GM19467 (cell line): ENCODE data around the gene WDFY2.
"Not testable (repeated sequence)": the region's sequence is repeated elsewhere in the genome, so short reads cannot be mapped to it uniquely, and the experiment has no call there.

ENCODE experiments used
- ATAC-seq: cut with Tn5 transposase; IDR thresholded peaks from one replicate; pipeline ENCODE4 v1.9.1; 2021; ENCODE audit warnings: mild to moderate bottlenecking, moderate library complexity; ENCODE audit not compliant: unreplicated experiment

WDFY2 gene, protein sequence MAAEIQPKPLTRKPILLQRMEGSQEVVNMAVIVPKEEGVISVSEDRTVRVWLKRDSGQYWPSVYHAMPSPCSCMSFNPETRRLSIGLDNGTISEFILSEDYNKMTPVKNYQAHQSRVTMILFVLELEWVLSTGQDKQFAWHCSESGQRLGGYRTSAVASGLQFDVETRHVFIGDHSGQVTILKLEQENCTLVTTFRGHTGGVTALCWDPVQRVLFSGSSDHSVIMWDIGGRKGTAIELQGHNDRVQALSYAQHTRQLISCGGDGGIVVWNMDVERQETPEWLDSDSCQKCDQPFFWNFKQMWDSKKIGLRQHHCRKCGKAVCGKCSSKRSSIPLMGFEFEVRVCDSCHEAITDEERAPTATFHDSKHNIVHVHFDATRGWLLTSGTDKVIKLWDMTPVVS

DNA sequence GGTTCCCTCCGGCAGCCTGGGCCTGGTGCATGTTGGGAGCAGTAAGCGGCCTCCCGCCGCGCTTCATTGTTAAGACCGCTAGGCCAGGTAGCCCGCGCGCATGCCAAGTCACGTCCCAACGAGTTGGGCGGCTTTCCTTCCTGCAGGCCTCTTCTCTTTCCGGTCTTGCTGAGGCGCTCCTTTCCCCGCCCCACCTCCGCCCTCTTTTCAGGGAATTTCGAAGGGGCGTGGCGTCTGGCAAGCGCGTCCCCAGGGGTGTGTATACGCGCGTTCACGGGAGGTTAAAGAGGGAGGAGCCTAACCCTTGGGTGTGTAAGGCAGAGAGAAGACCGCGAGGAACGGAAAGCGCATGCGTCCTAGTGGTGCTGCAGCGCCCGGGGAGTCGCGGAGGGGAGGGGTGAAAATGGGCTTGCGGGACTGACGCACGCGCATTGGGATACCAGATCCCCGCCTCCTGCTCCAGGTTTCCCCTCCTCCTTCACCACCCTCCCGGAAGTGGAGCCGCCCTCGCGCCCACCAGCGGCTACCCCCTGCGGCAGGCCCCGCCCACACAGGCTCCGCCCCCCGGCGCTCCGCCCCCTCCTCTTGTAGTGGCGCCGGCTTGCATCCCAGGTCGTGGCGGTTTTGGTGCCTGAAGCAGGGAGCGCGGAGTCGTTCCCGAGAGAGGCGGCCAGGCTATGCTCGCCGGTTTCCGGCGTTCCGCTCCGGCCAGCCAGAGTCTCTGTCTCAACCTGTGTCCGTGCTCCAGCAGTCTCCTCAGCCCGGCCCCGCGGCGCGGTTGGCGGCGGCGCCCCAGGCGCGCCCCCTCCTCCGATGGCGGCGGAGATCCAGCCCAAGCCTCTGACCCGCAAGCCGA lies at the start of gene WDFY2:
TSS of gene WDFY2 (plus strand) at position 588 of the 856 bp plus-strand sequence. CDS start at position 814, 226 bp downstream.
- peak; percentile 77 for ATAC-seq

DNA sequence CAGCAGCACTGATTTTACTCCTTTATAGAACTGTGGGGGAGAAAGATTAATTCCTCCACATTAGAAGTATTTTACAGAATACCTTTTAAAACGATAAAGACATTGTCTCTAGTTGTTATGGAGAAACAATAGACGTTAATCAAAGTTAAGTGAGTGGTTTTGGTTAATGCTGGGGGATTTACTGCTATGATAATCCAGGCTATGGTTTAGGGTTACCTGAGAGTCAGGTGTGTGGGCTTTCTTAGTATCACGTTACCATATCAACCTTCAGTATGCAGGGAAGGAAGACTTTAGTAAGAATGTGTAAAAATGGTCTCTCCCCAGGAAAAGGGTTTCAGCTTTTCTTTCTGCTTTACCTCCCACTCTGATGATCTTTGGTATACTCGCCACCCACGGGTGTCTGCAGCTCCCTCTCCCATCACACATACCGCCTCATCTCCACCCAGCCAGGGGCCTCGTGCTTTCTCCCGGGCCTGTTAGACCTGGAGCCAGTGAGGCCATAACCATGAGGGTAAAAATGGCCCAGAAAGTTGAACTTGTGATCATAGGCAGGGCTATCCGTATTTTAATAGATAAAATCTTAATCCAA lies 45.6 kb upstream of the WDFY2 start:
- ATAC-seq = no peak

DNA sequence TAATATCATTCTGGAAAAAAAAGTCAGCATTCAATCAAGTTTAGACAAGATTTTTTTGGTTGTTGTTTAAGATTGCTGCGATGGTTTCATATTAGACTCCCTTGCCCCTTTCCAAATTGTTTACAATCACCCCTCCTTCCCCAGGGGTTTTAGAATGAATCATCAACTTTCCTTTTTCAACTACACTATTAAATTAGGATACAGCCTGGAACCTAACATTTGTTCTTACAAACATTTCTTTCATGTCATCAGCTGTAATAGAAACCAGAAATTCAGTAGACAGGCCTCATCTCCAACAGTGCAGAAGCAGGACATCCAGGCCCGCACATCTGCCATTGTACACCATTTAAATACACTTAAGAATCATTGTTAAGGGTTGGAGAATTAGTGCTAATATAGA lies 44.4 kb upstream of the WDFY2 start:
- ATAC-seq = no peak

DNA sequence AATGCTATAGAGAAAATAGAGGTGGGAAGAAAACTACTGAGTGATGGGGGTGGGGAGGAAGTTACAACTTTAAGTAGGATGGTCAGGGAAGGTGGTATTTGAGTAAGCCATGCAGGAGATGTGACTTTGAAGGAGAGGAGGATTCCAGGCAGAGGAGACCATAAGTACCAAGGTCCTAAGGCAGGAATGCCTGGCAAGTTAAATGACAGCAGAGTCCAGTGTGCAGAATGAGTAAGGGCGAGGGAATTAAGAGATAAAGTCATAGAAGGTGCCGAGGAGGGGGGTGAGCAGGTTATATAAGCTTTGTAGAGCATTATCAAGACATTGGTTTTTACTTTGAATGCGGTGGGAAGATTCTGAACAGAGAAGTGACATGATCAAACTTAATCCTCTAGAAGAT lies 43.2 kb upstream of the WDFY2 start:
- no peak for ATAC-seq

DNA sequence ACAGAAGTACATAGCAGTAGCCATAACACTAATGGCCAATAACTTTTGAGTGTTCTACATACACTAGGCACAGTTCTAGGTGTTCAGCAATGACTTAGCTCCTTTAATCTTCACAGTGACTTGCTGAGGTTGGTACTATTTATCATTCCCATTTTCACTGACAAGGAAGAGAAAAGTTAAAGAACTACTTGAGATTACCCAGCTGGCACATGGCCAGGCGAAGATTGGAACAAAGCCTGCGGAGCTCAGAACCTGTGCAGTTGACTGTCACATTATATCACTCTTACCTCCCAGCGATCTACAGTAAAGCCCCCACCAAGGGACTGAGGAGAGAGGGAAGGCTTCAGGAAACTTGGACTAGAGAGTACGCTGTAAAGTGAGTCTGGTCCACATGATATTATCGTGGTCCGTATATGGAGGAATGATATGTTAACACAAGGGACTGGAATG lies 42.4 kb upstream of the WDFY2 start:
- no peak for ATAC-seq

DNA sequence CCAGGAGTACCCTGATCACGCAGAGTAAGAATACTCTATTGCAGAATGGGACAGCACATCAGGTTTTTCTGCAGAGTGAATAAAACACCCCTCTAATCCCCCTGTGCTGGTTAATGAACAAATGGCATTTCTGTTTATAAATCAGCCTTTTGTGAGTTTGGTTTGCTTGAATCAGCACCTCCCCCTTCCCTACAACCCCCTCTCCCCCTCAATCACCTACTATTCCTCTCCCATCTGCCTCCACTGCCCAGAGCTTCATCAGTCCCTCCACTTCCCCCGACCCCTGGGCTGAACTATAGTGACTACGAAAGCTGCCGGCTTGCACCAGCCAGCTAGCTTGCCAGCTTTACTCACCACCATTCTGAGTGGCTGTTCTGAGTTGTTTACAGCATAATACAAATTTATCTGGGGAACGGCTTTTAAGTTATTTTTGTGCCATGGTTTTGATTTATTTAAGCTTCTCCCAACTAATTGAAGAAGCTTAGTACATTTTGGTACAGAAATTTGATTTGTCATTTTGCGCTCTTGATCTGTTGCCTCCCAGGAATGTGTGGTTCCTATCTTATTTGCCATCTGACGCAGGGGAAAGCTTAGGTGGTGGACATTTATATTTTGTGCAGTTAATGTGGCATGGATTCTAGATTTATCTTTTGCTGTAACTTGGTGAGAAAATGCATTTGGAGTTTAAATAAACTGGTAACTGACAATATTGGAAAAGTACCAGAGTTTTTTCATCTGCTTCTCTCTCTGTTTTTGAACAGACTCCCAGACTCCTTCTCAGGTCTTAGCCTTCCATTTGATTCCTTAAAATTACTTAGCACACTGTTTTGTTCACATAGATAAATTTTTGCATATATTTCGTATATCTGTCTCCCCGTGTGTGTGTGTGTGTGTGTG lies 41.7 kb upstream of the WDFY2 start:
- ATAC-seq = no peak

DNA sequence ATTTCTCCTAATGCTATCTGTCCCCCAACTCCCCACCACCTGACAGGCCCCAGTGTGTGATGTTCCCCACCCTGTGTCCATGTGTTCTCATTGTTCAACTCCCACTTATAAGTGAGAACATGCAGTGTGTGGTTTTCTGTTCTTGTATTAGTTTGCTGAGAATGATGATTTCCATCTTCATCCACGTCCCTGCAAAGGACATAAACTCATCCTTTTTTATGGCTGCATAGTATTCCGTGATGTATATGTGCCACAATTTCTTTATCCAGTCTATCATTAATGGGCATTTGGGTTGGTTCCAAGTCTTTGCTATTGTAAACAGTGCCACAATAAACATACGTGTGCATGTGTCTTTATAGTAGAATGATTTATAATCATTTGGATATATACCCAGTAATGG lies 38.8 kb upstream of the WDFY2 start:
- not testable (repeated sequence) for ATAC-seq

DNA sequence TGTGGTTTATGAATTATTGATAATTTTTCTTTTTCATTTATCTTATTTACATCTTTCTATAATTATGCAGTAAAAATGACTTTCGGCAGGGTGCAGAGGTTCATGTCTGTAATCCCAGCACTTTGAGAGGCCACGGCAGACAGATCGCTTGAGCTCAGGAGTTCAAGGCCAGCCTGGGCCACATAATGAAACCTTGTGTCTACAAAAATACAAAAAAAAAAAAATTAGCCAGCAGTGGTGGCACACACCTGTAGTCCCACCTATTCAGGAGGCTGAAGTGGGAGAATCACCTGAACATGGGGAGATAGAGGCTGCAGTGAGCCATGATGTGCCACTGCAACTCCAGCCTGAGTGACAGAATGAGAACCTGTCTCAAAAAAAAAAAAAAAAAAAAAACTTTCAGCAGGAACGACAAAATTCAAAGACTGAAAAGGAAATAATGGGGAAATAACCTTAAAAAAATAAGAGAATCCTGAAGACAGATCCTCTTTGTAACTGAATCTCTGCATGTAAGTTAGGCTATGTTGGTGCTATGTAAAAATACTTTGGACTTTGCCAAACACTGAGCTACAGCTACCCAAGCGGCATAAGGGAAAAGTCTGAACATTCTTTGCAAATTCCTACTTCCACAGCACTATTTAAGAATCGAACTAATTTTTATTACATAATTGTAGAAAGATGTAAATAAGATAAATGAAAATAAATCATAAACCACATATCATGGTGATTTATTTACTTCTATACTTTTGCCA lies 36.7 kb upstream of the WDFY2 start:
- no peak for ATAC-seq

DNA sequence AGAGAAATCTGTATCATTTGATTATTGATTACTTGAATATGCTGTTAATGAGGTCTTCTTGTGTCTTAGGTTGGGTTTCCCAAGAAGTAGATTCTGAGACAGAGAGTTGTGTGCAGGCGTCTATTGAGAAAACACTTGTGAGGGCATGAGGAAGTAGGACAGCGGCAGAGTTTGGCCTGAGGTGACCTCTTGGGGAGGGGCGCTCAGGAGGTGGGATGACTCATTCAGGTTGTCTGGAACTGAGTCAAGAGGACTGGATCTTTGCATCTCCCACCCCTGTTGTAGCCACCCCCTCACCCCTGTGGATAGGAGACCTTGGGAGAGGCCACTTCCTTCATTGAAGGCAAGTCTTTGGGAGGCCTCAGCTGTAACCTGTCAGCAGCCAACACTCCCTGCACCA lies 35.2 kb upstream of the WDFY2 start:
- ATAC-seq = no peak

DNA sequence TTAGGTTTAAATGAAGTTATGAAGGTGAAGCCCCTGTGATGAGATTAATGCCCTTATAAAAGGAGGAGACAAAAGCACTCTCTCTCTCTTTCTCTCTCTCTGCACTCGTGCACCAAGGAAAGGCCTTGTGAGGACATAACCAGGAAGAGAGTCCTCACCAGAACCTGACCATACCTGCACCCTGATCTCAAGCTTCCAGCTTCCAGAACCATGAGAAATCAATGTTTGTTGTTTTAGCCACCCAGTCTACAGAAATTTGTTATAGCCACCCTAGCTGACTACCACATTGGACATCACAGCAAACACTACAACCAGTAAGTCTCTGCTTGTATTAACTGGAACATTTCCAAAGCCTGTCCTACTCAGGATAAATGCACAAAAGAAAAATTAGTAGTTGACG lies 34.7 kb upstream of the WDFY2 start:
- ATAC-seq = no peak

DNA sequence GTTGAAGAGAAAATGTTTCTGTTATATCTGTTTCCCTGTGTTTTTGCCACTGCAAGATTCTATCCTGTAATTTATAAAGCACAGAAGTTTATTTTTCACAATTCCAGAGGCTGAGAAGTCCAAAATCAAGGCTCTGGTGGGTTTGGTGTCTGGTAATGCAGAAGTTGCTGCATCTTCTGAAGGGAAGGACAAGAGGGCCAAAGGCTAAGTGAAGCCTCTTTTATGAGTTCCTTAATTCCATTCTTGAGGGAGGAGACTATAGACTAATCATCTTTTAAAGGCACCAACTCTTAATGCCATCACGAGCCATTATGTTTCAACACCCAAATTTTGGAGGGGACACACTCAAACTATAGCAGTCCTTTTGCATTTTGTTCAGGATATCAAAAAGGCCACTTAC lies 34.1 kb upstream of the WDFY2 start:
- no peak for ATAC-seq

DNA sequence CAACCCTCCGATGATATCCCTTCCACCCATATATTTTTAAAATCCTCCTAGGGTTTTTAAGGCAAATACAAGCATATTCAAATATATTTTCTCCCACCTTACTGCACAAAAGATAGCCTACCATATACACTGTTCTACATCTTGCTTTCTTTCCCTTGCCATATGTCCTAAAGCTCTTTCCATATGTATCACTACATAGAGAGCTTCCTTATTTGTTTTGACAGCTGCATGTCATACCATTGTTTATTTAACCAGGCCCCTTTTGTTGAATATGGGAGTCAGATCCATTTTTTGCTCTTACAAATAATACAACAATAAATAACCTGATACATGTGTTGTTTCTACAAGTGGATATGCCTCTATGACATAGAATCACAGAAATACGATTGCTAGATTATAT lies 32.8 kb upstream of the WDFY2 start:
- no peak for ATAC-seq

DNA sequence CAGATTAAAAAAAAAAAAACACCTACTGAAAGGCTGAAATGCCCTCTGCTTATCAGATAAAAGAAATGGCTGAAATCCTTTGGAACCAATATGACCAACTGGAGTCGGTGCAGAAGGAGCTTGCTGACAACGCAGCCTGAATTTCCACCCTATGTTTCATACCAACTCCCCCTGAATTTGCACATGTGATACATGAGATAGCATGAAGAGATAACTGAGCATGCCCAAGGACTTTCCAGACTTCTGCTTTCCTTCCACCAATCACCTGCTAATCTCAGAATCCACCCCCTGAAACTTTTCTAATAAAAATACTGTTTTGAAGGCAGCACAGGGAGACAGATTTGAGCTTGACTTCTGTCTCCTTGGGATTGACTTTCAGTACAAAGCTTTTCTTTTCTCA lies 32.2 kb upstream of the WDFY2 start:
- ATAC-seq = no peak

DNA sequence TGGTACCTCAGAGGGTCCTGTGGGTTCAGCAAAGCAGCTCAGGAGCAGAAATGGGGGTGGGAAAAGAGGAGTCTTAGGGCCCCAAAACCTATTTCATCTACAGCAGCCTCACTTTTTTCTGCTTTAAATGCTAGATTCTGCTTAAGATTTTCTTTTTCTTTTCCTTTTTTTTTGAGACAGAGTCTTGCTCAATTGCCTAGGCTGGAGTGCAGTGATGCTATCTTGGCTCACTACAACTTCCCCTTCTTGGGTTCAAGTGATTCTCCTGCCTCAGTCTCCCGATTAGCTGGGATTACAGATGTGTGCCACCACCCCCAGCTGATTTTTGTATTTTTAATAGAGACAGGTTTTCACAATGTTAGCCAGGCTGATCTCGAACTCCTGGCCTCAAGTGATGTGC lies 30.7 kb upstream of the WDFY2 start:
- no peak for ATAC-seq

DNA sequence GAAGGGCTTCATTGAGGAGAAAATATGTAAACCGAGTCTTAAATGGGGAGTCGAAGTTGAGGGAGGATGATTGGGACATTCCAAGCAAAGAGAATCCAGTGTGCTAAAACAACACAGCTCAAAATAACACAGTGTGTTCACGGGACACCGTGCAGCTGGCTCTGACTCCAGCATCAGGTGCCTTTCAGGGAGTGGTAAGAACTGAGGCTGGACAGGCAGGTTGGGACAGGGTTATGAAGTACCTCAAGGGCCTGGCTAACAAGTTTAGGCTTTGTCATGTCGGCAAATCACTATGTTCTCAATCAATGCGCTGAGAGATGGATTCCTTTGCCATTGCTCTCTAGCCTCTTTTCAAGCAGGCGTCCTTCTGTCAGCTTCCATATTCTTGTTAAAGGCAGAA lies 27.5 kb upstream of the WDFY2 start:
- no peak for ATAC-seq

DNA sequence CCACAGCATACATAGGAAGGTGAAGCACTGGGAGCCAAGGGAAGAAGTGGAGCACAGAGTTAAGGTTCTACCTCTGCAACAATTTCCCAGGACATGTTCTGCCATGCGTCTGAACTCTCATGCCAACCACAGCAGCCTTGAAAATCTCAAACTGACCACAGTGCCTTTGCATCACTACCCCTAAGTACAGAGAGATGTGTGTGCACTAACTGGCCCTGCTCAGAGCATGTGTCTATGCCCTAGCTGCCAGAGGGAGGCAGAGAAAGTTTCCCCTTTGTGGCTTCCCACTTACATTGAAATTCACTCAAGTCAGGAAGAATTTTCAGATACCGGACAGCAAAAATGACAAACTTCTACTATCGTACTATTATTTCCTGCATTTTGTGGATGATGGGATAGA lies 26.8 kb upstream of the WDFY2 start:
- no peak for ATAC-seq

DNA sequence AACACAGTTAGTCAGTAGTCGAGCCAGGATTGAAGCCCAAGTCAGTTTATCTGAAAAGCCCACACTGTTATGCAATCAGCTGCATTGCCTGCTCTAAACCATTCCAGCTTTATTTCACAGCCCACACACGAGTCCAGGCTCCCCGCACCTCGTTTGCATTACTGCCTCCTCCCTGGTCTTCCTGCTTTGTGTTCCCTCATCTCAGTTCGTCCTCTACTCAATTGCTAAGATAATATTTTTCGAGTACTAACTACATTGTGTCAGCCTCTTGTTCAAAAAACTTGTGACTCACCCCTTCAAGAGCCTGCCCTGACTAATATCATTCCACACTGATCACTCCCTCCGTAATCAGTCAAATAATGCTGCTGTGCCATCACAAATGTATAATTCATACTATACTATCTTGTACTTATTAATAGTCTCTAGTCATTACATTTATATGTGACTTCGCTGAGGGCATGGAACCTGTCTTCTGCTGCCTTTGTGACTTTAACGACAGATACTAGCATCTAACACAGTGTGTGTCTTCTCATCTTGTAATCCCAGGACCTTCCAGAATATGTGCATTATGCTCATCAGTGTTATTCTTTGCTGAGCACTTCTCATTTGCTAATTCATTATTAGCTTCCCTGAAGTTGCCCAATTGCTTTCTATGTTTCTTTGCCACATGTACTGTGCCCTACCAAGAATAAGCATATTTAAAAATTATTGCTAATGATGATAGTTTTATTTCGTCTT lies 26.2 kb upstream of the WDFY2 start:
- ATAC-seq = no peak

DNA sequence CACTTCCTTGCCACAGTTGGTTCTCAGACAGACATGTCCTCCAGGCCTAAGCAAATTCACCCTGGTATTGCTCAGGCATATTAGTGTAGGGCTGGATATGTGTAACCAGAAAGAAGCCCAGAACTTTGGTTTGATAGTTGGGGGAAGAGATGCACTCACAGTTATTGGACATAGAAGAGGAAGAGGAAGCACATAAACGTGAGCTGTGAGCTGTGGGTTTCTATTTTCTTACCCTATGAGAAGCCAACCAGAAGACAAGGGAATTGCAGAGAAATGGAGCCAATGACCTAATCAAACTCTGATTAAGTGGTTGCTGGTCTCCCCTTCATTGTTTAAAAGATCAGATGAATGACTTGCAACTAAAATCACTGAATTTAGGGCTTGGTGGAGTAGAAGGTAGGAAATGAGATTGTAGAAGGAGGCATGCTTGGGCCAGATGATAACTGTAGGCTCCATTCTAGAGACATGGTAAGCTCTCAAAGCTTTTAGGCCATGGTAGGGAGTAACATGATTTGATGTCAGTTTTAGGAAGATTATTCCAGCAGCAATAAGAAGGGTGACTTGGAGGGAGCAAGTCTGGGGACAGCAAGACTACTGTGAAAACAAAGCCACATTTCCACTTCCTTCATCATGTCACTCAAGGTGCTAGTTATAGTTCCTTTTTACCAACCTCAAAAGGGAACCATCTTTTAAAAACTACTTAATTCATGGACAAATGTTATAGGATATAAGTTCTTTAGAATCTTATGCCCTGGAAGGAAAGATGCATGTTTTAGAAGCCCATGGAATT lies 24.1 kb upstream of the WDFY2 start:
- ATAC-seq = no peak
